Mammary epithelial cell (primary cell): ENCODE data around the gene PKD1.

Source experiments
- CTCF ChIP-seq, 2 donors: IDR thresholded peaks in 1 of 2; conservative IDR thresholded peaks in 1 of 2; 2 replicates each; pipeline ENCODE4 v1.5.1; 2011 to 2012; ENCODE audit warnings: inconsistent platforms in 2 of 2, low read length in 2 of 2, mild to moderate bottlenecking in 2 of 2, control low read depth in 1 of 2, low read depth in 1 of 2; ENCODE audit not compliant: insufficient read depth in 1 of 2; ENCODE audit errors: extremely low read depth in 1 of 2
- EZH2 ChIP-seq: IDR thresholded peaks from 2 replicates; pipeline ENCODE4 v1.6.1; 2012; ENCODE audit warnings: low read length, inconsistent platforms, borderline replicate concordance

GRCh38 chr16:2061526-2061925, 74.2 kb downstream of the PKD1 start:
- no peak for TF ChIP-seq CTCF (conservative IDR thresholded peaks at IDR 0.05 in 1 of 2, IDR thresholded peaks at IDR 0.05 in 1 of 2; ENCODE audit: extremely low read depth in 1 of 2, insufficient read depth in 1 of 2, low read depth in 1 of 2, low read length in 2 of 2)
- no peak for TF ChIP-seq EZH2
